HG02970 (cell line): ENCODE measurements around the gene TMEM182.

Experiments
- ATAC-seq: cut with Tn5 transposase; IDR thresholded peaks from one replicate; pipeline ENCODE4 v1.9.1; 2021; ENCODE audit warnings: mild to moderate bottlenecking, moderate library complexity, moderate number of reproducible peaks; ENCODE audit not compliant: unreplicated experiment, low FRiP score

TMEM182 gene

DNA sequence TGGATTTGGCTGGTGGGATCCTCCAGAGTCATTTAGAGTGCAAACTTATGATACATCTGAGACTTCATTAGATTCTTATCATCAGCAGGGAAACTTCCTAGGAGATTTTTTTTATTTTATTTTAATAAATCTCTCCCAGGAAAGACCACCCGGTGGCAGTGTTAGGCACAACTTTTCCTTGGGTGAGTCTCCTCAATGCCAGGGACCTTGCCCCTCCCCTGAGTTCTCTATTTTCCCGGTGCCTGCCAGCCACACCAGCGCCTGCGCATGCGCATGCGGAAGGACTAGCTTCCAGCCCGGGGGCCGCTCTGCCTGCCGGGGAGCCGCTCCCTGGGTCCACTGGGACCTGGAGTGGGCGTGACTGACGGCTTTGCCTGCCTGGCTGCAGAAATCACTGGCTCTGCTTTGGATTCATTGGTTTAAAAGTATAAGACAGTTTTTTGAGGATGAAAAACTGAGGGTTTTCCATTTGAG, 86.6 kb downstream of the TMEM182 start:
- ATAC-seq, result no peak

DNA sequence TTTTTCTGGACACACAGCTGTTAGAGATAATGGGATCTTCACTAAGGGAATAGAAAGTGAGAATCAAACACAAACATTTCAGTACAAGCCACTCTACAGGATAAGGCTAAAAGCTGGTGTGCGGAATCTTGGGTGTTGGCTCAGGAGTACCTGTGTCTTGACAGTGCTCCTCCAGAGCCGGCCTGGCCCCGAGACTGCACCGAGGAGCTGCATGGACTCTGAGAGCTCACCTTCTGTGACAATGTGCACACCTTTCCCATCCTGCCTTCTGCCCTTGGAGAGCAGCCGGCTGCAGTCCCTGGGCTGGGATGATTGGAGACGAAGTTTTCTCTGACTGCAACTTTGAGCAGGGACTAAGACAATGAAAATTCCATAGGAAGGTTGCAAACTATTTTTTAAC, 89.1 kb downstream of the TMEM182 start:
- ATAC-seq, result no peak

DNA sequence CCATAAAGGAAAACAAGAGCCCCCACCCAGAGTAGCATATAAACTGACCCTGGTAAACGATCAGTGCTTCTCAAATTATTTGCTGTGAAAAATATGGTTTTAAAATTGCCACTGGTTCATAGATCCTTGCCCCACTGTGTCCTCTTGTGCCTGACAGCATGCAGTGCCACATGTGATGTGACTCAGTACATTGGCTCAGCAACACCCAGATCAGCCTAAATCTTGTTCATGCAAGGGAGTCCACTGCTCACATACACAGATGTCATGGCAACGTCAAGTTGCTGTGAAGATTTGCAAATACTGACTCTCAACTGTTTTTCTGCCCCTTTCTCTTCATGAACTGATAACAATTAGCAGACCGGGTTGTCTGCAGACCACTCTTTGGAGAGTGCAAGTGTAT, 91.0 kb downstream of the TMEM182 start:
- no peak for ATAC-seq
